PC-3 (cell line): ENCODE results near the gene ABTB2.

Experiments used
- CTCF ChIP-seq: fragments of 300-600 bp; sonication (generic); conservative IDR thresholded peaks from 2 replicates; pipeline ENCODE4 v1.5.1; 2017; ENCODE audit warnings: antibody characterized with exemption, low read depth, mild to moderate bottlenecking, low read length
- EZH2 ChIP-seq: fragments of 300-600 bp; sonication (generic); IDR thresholded peaks from one replicate; pipeline ENCODE4 v1.6.1; 2017; ENCODE audit warnings: antibody characterized with exemption, mild to moderate bottlenecking, low read length; ENCODE audit not compliant: unreplicated experiment
- EZH2phosphoT487 ChIP-seq: fragments of 300-600 bp; sonication (generic); IDR thresholded peaks from 2 replicates; pipeline ENCODE4 v1.6.1; 2018; ENCODE audit warnings: mild to moderate bottlenecking, antibody characterized with exemption, low read length, borderline replicate concordance

- TF ChIP-seq CTCF (no peak), EZH2 (no peak), EZH2phosphoT487 (no peak)
Measured at GRCh38 chr11:34331736-34332135, 26.1 kb downstream of the ABTB2 start.
